OCI-LY3 (cell line): ENCODE results near the gene TRAF5.

Experiments
- H2AFZ ChIP-seq: fragments of 200-600, 300-600 bp; shearing (Covaris generic); 2 replicates; pipeline ENCODE4 v1.6.0; 2014; ENCODE audit warnings: antibody characterized with exemption, low read depth, low read length
- H3K27ac ChIP-seq: fragments of 200-600, 300-600 bp; sonication (generic); 2 replicates; pipeline ENCODE4 v1.5.1; 2014; ENCODE audit warnings: mild to moderate bottlenecking, low read length, moderate library complexity, mixed read lengths
- H3K27me3 ChIP-seq: fragments of 200-600, 300-600 bp; sonication (generic); 2 replicates; pipeline ENCODE4 v1.6.1; 2014; ENCODE audit warnings: low read depth, low read length, mixed read lengths
- H3K36me3 ChIP-seq: fragments of 200-600, 300-600 bp; sonication (generic); replicated peaks from 2 replicates; pipeline ENCODE3; 2014; ENCODE audit warnings: low read depth, low read length, mixed read lengths
- H3K4me1 ChIP-seq: fragments of 300-600, 200-600 bp; sonication (generic); 2 replicates; pipeline ENCODE4 v1.6.1; 2014; ENCODE audit warnings: low read length, mixed read lengths
- H3K4me2 ChIP-seq: fragments of 200-600, 300-600 bp; sonication (generic); 2 replicates; pipeline ENCODE4 v1.6.1; 2014; ENCODE audit warnings: low read length, mixed read lengths
- H3K4me3 ChIP-seq: fragments of 300-600, 200-600 bp; sonication (generic); 2 replicates; pipeline ENCODE4 v1.5.1; 2014; ENCODE audit warnings: antibody characterized with exemption, mild to moderate bottlenecking, low read length, moderate library complexity
- H3K79me2 ChIP-seq: fragments of 300-600, 200-600 bp; shearing (Covaris generic); 2 replicates; pipeline ENCODE4 v1.6.1; 2014; ENCODE audit warnings: mild to moderate bottlenecking, low read length, mixed read lengths
- H3K9ac ChIP-seq: fragments of 300-600, 200-600 bp; shearing (Covaris generic); 2 replicates; pipeline ENCODE4 v1.6.0; 2014; ENCODE audit warnings: mild to moderate bottlenecking, low read length, moderate library complexity
- H3K9me3 ChIP-seq: fragments of 200-600, 300-600 bp; shearing (Covaris generic); 2 replicates; pipeline ENCODE4 v1.6.1; 2014; ENCODE audit warnings: low read length, mixed read lengths; ENCODE audit not compliant: insufficient read depth
- H4K20me1 ChIP-seq: fragments of 200-600, 300-600 bp; sonication (generic); 2 replicates; pipeline ENCODE4 v1.6.1; 2016; ENCODE audit warnings: low read length, mixed read lengths; ENCODE audit not compliant: insufficient read depth
- CTCF ChIP-seq: fragments of 200-600, 300-600 bp; sonication (generic); IDR thresholded peaks from 2 replicates; pipeline ENCODE4 v1.5.1; 2014; ENCODE audit warnings: antibody characterized with exemption, low read length, low read depth
- EZH2phosphoT487 ChIP-seq: fragments of 200-600 bp; shearing (Covaris generic); IDR thresholded peaks from 2 replicates; pipeline ENCODE4 v1.6.1; 2018; ENCODE audit warnings: antibody characterized with exemption, mixed run types, low read depth

TRAF5 gene

GRCh38 chr1:211281320-211282022 is 45.2 kb upstream of the TRAF5 start:
- no peak overlapping the region for H3K4me3 ChIP-seq
- no peak overlapping the region for H3K27ac ChIP-seq
- H4K20me1 ChIP-seq, result no peaks in the 10 kb centered on the region
- no peaks in the 10 kb centered on the region for H3K27me3 ChIP-seq
- H3K4me1 ChIP-seq, result no peaks in the 10 kb centered on the region
- H3K4me2 ChIP-seq, result no peak overlapping the region
- H3K9ac ChIP-seq, result no peak overlapping the region
- no peak for TF ChIP-seq CTCF
- no peak for TF ChIP-seq EZH2phosphoT487
- peaks cover 4% of the 10 kb centered on the region; the same call in 1 of the 2 replicates for H3K79me2 ChIP-seq
- no peak overlapping the region for H2AFZ ChIP-seq
- peaks cover 51% of the 10 kb centered on the region for H3K36me3 ChIP-seq
- H3K9me3 ChIP-seq, result no peaks in the 10 kb centered on the region

- Histone ChIP-seq H3K9ac (no peak overlapping the region), H3K79me2 (peaks cover 4% of the 10 kb centered on the region; the same call in 1 of the 2 replicates), H3K4me2 (no peak overlapping the region), H4K20me1 (0 out of 2 replicates have a peak, but pooled peaks cover under 1% of the 10 kb centered on the region), H3K4me1 (0 out of 2 replicates have a peak, but pooled peaks cover 3% of the 10 kb centered on the region), H3K9me3 (no peaks in the 10 kb centered on the region), H3K27me3 (no peaks in the 10 kb centered on the region), H3K36me3 (peaks cover 55% of the 10 kb centered on the region), H3K27ac (no peak overlapping the region), H2AFZ (no peak overlapping the region), H3K4me3 (no peak overlapping the region)
- TF ChIP-seq CTCF, result no peak
- TF ChIP-seq EZH2phosphoT487, result no peak
Measured at GRCh38 chr1:211282023-211282373, 44.6 kb upstream of the TRAF5 start.

GRCh38 chr1:211285196-211285595 is 41.4 kb upstream of the TRAF5 start:
- Histone ChIP-seq H3K4me3 (no peak overlapping the region), H3K9ac (no peak overlapping the region), H3K36me3 (peaks cover 58% of the 10 kb centered on the region), H3K4me1 (0 out of 2 replicates have a peak, but pooled peaks cover 7% of the 10 kb centered on the region), H2AFZ (no peak overlapping the region), H3K27ac (no peak overlapping the region), H3K27me3 (no peaks in the 10 kb centered on the region), H4K20me1 (0 out of 2 replicates have a peak, but pooled peaks cover 5% of the 10 kb centered on the region), H3K9me3 (no peaks in the 10 kb centered on the region), H3K79me2 (peaks cover 4% of the 10 kb centered on the region; the same call in 1 of the 2 replicates), H3K4me2 (no peak overlapping the region)
- no peak for TF ChIP-seq CTCF
- TF ChIP-seq EZH2phosphoT487, result no peak

- Histone ChIP-seq H4K20me1 (0 out of 2 replicates have a peak, but pooled peaks cover 5% of the 10 kb centered on the region), H3K36me3 (peaks cover 61% of the 10 kb centered on the region), H3K4me2 (no peak overlapping the region), H3K79me2 (peaks cover 4% of the 10 kb centered on the region; the same call in 1 of the 2 replicates), H3K9me3 (no peaks in the 10 kb centered on the region), H3K4me1 (0 out of 2 replicates have a peak, but pooled peaks cover 7% of the 10 kb centered on the region), H2AFZ (no peak overlapping the region), H3K27ac (no peak overlapping the region), H3K9ac (no peak overlapping the region), H3K4me3 (no peak overlapping the region), H3K27me3 (no peaks in the 10 kb centered on the region)
- no peak for TF ChIP-seq CTCF
- no peak for TF ChIP-seq EZH2phosphoT487
Measured at GRCh38 chr1:211287218-211287617, 39.4 kb upstream of the TRAF5 start.
